GM23338 (cell line): ENCODE data around the gene CS. TPM values are rescaled to one million over a fixed set of nuclear protein-coding genes. Genes with fewer than 3 reads are reported as not detected.

Source experiments
- ATAC-seq: fragments of 200-7000 bp; cut with Tn5 transposase; 3 replicates; pipeline ENCODE4 v1.9.1; 2020
- DNase-seq: peaks from one replicate; pipeline ENCODE4 v3.0.0-alpha.2; 2015; ENCODE audit warnings: low spot score
- H2AFZ ChIP-seq: fragments of 200-600 bp; sonication (generic); 2 replicates; pipeline ENCODE4 v1.8.0; 2016; ENCODE audit warnings: antibody characterized with exemption, mild to moderate bottlenecking, moderate library complexity
- H3F3A ChIP-seq: fragments of 200-600 bp; sonication (generic); replicated peaks from 2 replicates; pipeline ENCODE4 v1.8.0; 2017; ENCODE audit warnings: antibody characterized with exemption, mixed run types, low read depth
- H3K27ac ChIP-seq: fragments of 200-600 bp; sonication (generic); 2 replicates; pipeline ENCODE4 v1.6.1; 2016; ENCODE audit warnings: low read depth
- H3K27me3 ChIP-seq: fragments of 200-600 bp; sonication (generic); 2 replicates; pipeline ENCODE4 v1.8.0; 2016; ENCODE audit warnings: mild to moderate bottlenecking, mixed run types, moderate library complexity; ENCODE audit not compliant: insufficient read depth
- H3K36me3 ChIP-seq: fragments of 200-600 bp; sonication (generic); 2 replicates; pipeline ENCODE4 v1.8.0; 2016; ENCODE audit warnings: mild to moderate bottlenecking; ENCODE audit not compliant: insufficient read depth
- H3K4me1 ChIP-seq: fragments of 200-600 bp; sonication (generic); 2 replicates; pipeline ENCODE4 v1.8.0; 2016; ENCODE audit warnings: mild to moderate bottlenecking, moderate library complexity; ENCODE audit not compliant: insufficient read depth
- H3K4me2 ChIP-seq: fragments of 200-600 bp; sonication (generic); 2 replicates; pipeline ENCODE4 v1.7.1; 2017; ENCODE audit warnings: mixed run types
- H3K4me3 ChIP-seq: fragments of 200-600 bp; sonication (generic); 2 replicates; pipeline ENCODE4 v1.6.1; 2016; ENCODE audit warnings: mixed run types
- H3K79me2 ChIP-seq: fragments of 200-600 bp; sonication (generic); replicated peaks from 2 replicates; pipeline ENCODE4 v1.8.0; 2017; ENCODE audit warnings: mild to moderate bottlenecking; ENCODE audit not compliant: insufficient read depth
- H3K9me2 ChIP-seq: fragments of 200-600 bp; sonication (generic); 2 replicates; pipeline ENCODE4 v1.8.0; 2017; ENCODE audit not compliant: insufficient read depth
- H4K20me1 ChIP-seq: fragments of 200-600 bp; sonication (generic); replicated peaks from 2 replicates; pipeline ENCODE4 v1.8.0; 2017; ENCODE audit warnings: mild to moderate bottlenecking; ENCODE audit not compliant: insufficient read depth
- H3K27ac Mint-ChIP-seq: 2 replicates; pipeline ENCODE4 v1.8.0; 2020; ENCODE audit warnings: inconsistent platforms, mild to moderate bottlenecking, moderate library complexity, mixed read lengths
- H3K27me3 Mint-ChIP-seq: 3 replicates; pipeline ENCODE4 v1.8.0; 2022; ENCODE audit warnings: low read depth, mild to moderate bottlenecking, moderate library complexity, mixed read lengths, inconsistent platforms; ENCODE audit not compliant: insufficient read depth, poor library complexity
- H3K36me3 Mint-ChIP-seq: 3 replicates; pipeline ENCODE4 v1.8.0; 2021; ENCODE audit warnings: low read depth, mild to moderate bottlenecking, inconsistent platforms, moderate library complexity, mixed read lengths
- H3K4me1 Mint-ChIP-seq: 3 replicates; pipeline ENCODE4 v1.8.0; 2020; ENCODE audit warnings: mild to moderate bottlenecking, inconsistent platforms, mixed read lengths
- H3K4me3 Mint-ChIP-seq: 3 replicates; pipeline ENCODE4 v1.8.0; 2021; ENCODE audit warnings: moderate library complexity, mild to moderate bottlenecking, inconsistent platforms, mixed read lengths
- H3K9me3 Mint-ChIP-seq: 3 replicates; pipeline ENCODE4 v1.8.0; 2020; ENCODE audit warnings: moderate library complexity, mild to moderate bottlenecking, inconsistent platforms, mixed read lengths
- CREB1 ChIP-seq: fragments of 250-450 bp; sonication (Bioruptor Pico); IDR thresholded peaks from 2 replicates; pipeline ENCODE4 v1.5.0; 2020; ENCODE audit warnings: low read depth, mild to moderate bottlenecking, moderate library complexity
- CTCF ChIP-seq, 2 experiments: fragments of 200-600 bp in 1 of 2; sonication (generic) in 1 of 2; conservative IDR thresholded peaks; 2 replicates each; pipeline versions ENCODE4 v1.5.1 to v1.6.1; 2016 to 2017; ENCODE audit warnings: antibody characterized with exemption in 2 of 2, low read depth in 2 of 2, mild to moderate bottlenecking in 2 of 2, moderate library complexity in 1 of 2
- EZH2phosphoT487 ChIP-seq: fragments of 200-600 bp; sonication (generic); IDR thresholded peaks from one replicate; pipeline ENCODE4 v1.8.1; 2018; ENCODE audit warnings: antibody characterized with exemption; ENCODE audit not compliant: unreplicated experiment
- JUNB ChIP-seq: IDR thresholded peaks from one replicate; pipeline ENCODE4 v1.6.1; 2016; ENCODE audit warnings: antibody characterized with exemption; ENCODE audit not compliant: unreplicated experiment
- NANOG ChIP-seq: IDR thresholded peaks from 2 replicates; pipeline ENCODE4 v1.6.1; 2016; ENCODE audit warnings: antibody characterized with exemption, borderline replicate concordance
- STAT1 ChIP-seq: IDR thresholded peaks from one replicate; pipeline ENCODE4 v1.6.1; 2016; ENCODE audit warnings: antibody characterized with exemption; ENCODE audit not compliant: unreplicated experiment
- ZNF114 ChIP-seq: fragments of 250-450 bp; sonication (Bioruptor Pico); IDR thresholded peaks from 2 replicates; pipeline ENCODE4 v1.5.0; 2020; ENCODE audit warnings: mild to moderate bottlenecking, moderate library complexity
- ZNF331 ChIP-seq: fragments of 250-450 bp; sonication (Bioruptor Pico); IDR thresholded peaks from 2 replicates; pipeline ENCODE4 v1.5.0; 2020; ENCODE audit warnings: low read depth, mild to moderate bottlenecking, moderate library complexity
- polyA plus RNA-seq: library from polyadenylated mRNA; unstranded; fragments of >200 nt; fragmentation: Nextera tagmentation; extraction: Ambion mirVana; gene quantifications from 2 replicates; pipeline ENCODE4 v1.2.1, GENCODE V29; 2016
- total RNA-seq: library from RNA; depleted of rRNA; stranded (reverse); fragments of >200 nt; shearing (Covaris generic); gene quantifications from 2 replicates; pipeline ENCODE4 v1.2.3, GENCODE V29; 2014
- TF ChIP-seq, protein P1 (sequence below): fragments of 250-450 bp; sonication (Bioruptor Pico); IDR thresholded peaks from 2 replicates; pipeline ENCODE4 v1.5.0; 2020; ENCODE audit warnings: mild to moderate bottlenecking, moderate library complexity
- TF ChIP-seq, protein P2 (sequence below): IDR thresholded peaks from 2 replicates; pipeline ENCODE4 v1.6.1; 2016; ENCODE audit warnings: antibody characterized with exemption

Gene CS
- total and polyA plus RNA-seq, 2 experiments from 2014 or later: 63.3 to 166 TPM

DNA sequence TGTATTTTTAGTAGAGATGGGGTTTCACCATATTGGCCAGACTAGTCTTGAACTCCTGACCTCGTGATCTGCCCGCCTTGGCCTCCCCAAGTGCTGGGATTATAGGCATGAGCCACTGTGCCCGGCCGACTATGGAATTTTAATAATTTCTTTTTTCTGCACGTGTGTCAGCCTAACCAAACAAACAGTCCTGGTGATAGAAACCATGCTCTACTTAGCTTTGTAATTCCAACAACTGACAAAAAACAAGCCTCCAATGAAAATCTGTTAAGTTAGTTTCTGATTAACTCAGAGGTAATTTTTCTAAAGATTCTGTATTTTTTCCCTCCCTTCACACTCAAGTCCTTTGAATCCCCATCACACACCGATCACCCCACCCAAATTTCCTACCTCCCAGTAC lies 18.1 kb downstream of the CS start:
- no peak overlapping the region for H3K4me2 ChIP-seq
- peaks cover 18% of the 10 kb centered on the region for H3F3A ChIP-seq
- ATAC-seq: no peak
- peaks cover 13% of the 10 kb centered on the region for H3K4me1 ChIP-seq
- no peaks in the 10 kb centered on the region for H3K79me2 ChIP-seq
- H3K4me3 Mint-ChIP-seq: no peak overlapping the region
- no peaks in the 10 kb centered on the region for H3K9me3 Mint-ChIP-seq
- H4K20me1 ChIP-seq: peaks cover 8% of the 10 kb centered on the region
- no peak overlapping the region for H3K27ac ChIP-seq
- H3K9me2 ChIP-seq: no peaks in the 10 kb centered on the region
- no peak overlapping the region for H3K4me3 ChIP-seq
- peaks cover 51% of the 10 kb centered on the region for H3K36me3 ChIP-seq
- H3K27ac Mint-ChIP-seq: no peak overlapping the region
- H3K36me3 Mint-ChIP-seq: peaks cover 70% of the 10 kb centered on the region
- H3K27me3 ChIP-seq: no peaks in the 10 kb centered on the region
- TF ChIP-seq, protein P1, sequence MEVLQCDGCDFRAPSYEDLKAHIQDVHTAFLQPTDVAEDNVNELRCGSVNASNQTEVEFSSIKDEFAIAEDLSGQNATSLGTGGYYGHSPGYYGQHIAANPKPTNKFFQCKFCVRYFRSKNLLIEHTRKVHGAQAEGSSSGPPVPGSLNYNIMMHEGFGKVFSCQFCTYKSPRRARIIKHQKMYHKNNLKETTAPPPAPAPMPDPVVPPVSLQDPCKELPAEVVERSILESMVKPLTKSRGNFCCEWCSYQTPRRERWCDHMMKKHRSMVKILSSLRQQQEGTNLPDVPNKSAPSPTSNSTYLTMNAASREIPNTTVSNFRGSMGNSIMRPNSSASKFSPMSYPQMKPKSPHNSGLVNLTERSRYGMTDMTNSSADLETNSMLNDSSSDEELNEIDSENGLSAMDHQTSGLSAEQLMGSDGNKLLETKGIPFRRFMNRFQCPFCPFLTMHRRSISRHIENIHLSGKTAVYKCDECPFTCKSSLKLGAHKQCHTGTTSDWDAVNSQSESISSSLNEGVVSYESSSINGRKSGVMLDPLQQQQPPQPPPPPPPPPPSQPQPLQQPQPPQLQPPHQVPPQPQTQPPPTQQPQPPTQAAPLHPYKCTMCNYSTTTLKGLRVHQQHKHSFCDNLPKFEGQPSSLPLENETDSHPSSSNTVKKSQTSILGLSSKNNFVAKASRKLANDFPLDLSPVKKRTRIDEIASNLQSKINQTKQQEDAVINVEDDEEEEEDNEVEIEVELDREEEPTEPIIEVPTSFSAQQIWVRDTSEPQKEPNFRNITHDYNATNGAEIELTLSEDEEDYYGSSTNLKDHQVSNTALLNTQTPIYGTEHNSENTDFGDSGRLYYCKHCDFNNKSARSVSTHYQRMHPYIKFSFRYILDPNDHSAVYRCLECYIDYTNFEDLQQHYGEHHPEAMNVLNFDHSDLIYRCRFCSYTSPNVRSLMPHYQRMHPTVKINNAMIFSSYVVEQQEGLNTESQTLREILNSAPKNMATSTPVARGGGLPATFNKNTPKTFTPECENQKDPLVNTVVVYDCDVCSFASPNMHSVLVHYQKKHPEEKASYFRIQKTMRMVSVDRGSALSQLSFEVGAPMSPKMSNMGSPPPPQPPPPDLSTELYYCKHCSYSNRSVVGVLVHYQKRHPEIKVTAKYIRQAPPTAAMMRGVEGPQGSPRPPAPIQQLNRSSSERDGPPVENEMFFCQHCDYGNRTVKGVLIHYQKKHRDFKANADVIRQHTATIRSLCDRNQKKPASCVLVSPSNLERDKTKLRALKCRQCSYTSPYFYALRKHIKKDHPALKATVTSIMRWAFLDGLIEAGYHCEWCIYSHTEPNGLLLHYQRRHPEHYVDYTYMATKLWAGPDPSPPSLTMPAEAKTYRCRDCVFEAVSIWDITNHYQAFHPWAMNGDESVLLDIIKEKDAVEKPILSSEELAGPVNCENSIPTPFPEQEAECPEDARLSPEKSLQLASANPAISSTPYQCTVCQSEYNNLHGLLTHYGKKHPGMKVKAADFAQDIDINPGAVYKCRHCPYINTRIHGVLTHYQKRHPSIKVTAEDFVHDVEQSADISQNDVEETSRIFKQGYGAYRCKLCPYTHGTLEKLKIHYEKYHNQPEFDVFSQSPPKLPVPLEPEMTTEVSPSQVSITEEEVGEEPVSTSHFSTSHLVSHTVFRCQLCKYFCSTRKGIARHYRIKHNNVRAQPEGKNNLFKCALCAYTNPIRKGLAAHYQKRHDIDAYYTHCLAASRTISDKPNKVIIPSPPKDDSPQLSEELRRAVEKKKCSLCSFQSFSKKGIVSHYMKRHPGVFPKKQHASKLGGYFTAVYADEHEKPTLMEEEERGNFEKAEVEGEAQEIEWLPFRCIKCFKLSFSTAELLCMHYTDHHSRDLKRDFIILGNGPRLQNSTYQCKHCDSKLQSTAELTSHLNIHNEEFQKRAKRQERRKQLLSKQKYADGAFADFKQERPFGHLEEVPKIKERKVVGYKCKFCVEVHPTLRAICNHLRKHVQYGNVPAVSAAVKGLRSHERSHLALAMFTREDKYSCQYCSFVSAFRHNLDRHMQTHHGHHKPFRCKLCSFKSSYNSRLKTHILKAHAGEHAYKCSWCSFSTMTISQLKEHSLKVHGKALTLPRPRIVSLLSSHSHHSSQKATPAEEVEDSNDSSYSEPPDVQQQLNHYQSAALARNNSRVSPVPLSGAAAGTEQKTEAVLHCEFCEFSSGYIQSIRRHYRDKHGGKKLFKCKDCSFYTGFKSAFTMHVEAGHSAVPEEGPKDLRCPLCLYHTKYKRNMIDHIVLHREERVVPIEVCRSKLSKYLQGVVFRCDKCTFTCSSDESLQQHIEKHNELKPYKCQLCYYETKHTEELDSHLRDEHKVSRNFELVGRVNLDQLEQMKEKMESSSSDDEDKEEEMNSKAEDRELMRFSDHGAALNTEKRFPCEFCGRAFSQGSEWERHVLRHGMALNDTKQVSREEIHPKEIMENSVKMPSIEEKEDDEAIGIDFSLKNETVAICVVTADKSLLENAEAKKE: no peak
- TF ChIP-seq ZNF114 (CRISPR knock-in tag) (no peak), EZH2phosphoT487 (no peak), JUNB (no peak), CREB1 (no peak), NANOG (no peak), STAT1 (no peak), ZNF331 (CRISPR knock-in tag) (no peak), CTCF (conservative IDR thresholded peaks at IDR 0.05; ENCODE audit: low read depth in 2 of 2) (no peak)
- TF ChIP-seq, protein P2, sequence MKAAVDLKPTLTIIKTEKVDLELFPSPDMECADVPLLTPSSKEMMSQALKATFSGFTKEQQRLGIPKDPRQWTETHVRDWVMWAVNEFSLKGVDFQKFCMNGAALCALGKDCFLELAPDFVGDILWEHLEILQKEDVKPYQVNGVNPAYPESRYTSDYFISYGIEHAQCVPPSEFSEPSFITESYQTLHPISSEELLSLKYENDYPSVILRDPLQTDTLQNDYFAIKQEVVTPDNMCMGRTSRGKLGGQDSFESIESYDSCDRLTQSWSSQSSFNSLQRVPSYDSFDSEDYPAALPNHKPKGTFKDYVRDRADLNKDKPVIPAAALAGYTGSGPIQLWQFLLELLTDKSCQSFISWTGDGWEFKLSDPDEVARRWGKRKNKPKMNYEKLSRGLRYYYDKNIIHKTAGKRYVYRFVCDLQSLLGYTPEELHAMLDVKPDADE: no peak
- H2AFZ ChIP-seq: no peak overlapping the region
- peaks cover 4% of the 10 kb centered on the region for H3K27me3 Mint-ChIP-seq
- H3K4me1 Mint-ChIP-seq: peaks cover 9% of the 10 kb centered on the region
- no peak for DNase-seq
